GM19043 (cell line): Measurements from ENCODE around the gene THG1L.
"Not testable (repeated sequence)": the region's sequence is repeated elsewhere in the genome, so short reads cannot be mapped to it uniquely, and the experiment has no call there.

ENCODE experiments used
- ATAC-seq: cut with Tn5 transposase; IDR thresholded peaks from one replicate; pipeline ENCODE4 v1.9.1; 2021; ENCODE audit warnings: low read depth; ENCODE audit not compliant: unreplicated experiment

The THG1L gene

DNA sequence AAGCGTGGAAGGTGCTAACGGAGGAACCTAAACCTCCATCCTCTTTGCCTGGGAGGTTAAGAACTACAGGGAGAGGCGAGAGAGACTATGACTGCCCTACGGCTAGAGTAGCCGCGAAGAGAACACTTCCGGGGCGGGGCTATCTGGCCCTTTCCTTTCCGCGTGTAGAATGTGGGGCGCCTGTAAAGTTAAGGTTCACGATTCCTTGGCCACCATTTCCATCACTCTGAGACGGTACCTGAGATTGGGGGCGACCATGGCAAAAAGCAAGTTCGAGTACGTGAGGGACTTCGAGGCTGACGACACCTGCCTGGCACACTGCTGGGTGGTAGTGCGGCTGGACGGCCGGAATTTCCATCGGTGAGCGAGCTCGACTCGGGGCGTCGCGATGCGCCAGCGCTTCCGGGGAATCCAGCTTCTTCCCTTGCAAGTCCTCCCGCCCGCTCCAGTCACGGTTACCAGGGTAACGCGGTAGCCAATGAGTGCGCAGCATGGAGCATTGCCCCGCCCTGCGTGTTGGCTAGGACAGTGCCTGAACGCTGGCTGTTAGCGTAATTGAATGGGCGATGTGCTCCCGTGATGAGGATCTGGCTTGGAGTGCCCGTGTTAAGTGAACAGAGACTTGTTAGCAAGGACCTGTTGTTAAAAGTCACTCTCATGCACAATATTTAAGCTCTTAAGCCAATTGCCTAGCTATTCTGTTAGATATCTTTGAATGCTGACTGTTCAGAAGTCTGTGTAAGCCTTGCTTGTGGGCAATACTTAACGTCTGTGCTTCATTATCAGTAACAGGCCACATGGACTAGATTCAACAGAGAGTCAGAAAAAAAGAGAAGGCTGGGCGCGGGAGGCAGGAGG is at the start of gene THG1L:
TSS of gene THG1L (plus strand) at position 149 of the 858 bp plus-strand sequence. CDS start at position 170, 21 bp downstream.
- ATAC-seq: peak; percentile 88

DNA sequence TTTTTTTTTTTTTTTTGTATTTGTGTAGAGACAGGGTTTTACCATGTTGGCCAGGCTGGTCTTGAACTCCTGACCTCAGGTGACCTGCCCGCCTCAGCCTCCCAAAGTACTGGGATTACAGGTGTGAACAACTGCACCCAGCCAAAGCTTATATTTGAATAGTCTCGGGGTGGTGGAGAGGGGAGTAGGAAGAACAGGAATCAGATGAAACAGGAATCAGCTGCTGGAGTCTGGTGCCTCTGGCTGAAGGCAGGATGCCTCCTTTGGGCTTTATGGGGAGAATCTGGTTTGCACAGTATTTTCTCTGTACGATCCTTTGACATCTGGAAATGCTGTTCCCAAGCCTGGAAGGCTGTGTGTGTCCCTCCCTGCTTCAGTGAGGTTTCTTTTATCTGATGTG is 49.0 kb upstream of the THG1L start:
- no peak for ATAC-seq

DNA sequence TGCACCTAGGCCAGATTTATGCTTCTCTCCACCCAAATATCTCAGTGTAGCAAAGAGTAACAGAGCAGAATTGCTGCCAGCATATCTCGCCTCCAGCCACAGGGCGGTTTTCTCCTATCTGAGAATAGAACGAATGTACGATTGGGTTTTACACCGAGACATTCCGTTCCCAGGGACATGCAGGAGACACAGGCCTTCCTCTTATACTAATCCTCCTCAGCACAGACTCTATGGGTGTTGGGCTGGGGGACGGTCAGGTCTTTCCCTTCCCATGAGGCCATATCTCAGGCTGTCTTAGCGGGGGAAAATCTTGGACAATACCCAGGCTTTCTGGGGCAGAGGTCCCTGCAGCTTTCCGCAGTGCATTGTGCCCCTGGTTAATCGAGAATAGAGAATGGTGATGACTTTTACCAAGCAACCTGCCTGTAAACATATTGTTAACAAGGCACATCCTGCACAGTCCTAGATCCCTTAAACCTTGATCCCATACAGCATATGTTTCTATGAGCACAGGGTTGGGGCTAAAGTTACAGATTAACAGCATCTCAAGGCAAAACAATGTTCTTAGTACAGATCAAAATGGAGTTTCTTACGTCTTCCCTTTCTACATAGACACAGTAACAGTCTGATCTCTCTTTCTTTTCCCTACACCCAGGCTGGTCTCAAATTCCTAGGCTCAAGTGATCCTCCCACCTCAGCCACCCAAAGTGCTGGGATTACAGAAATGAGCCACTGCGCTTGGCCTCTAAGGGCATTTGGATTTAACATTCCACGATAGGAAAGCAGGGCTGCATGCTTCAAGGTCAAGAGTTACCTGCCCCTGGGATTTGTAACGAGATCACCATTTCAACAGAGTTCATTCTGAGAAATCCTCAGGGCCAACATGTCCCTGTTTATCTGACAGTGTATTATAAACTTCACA is 44.7 kb upstream of the THG1L start:
- ATAC-seq: not testable (repeated sequence)

DNA sequence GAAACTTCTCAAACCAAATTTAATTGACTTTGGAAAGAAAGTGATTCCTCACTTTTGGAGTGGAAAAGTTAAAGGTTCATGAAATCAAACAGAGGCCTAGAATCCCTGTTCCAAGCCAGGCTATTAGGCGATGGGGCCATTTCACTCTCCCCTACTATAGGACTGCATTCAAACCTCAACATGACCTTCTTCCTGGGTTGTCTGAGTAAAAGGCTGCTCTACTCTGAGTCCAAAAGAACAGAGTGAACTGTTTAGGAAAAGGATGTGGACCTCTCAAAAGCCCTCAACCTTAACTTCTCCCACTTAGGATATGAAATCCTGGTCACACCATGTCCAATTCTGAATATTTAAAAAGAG is 44.0 kb upstream of the THG1L start:
- no peak for ATAC-seq

DNA sequence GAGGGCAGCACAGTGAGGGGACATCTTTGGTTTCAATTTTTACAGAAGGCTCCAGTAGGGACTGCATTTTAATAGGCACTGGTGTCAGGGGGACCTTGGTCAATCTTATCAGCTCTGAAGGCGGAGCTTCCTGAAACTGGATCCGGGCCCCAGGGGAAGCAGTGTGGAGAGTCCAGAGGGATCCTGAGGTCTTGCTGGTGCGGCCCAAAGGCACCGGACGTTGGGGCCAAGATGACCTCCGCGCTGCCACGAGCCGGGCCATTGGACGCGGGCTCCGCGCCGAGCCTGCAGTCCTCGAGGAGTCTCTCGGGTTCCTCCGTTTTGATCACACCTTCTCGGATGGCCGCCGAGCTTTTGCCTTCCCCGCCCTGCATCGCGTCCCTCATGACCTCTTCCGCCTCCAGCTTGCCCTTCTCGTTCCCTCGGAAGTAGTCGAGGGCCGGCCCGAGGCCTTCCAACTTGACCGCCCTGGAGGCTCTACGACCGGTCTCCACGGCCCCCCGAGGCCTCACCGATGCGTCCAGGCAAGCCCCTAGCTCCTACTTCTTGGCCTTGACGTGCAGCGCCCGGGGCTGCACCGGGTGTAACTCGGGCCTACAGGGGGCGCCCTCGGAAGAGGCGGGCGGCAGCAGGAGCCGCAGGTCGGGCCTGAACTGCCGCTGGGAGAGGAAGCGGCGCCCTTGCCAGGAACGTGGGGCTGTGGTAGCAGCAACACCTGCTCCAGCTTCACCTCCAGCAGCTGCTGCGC is 41.1 kb upstream of the THG1L start:
- ATAC-seq: no peak

DNA sequence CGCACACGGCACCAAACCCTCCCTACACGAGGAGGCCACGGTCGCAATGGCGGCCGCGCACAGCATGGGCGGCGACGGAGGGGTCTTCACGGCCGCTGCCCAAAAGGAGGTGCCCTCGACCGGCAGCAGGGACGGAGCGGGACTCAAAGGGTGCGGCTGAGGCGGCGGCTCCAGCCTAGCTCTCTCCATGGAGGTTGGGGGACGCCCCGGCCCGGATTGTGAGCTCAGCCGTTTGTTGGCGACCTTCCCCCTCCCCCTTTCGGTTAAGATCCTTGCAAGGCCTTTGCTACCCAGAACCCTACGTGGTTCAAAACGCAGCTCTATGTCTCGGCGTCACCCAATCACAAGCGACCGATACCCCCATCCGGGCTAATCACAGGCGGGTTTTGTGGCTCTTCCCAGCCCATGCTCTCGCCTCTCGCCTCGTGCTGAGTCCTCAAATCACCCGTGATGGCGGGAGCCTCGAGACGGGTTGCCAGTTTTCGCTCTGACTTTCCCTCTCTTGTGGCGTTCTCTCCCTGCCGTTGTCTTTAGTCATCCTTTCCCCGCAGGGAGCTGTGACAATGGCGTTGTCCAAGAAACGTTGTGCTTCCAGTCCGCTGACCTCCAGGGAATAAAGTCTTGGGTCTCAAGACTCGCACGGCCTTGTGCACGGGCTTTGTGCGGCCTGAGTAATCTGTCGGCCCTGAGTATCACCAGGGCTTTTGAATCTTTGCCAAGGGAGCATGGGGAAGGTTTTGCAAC is 40.4 kb upstream of the THG1L start:
- ATAC-seq: no peak

DNA sequence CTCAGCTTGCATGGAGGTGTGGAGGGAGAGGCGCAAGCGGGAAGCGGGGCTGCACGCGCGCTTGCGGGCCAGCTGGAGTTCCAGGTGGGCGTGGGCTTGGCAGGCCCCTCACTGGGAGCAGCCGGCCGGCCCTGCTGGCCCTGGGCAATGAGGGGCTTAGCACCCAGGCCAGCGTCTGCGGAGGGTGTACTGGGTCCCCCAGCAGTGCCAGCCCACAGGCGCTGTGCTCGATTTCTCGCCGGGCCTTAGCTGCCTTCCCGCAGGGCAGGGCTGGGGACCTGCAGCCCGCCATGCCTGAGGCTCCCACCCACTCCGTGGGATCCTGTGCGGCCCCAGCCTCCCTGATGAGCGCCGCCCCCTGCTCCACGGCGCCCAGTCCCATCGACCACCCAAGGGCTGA is 37.4 kb upstream of the THG1L start:
- ATAC-seq: not testable (repeated sequence)

DNA sequence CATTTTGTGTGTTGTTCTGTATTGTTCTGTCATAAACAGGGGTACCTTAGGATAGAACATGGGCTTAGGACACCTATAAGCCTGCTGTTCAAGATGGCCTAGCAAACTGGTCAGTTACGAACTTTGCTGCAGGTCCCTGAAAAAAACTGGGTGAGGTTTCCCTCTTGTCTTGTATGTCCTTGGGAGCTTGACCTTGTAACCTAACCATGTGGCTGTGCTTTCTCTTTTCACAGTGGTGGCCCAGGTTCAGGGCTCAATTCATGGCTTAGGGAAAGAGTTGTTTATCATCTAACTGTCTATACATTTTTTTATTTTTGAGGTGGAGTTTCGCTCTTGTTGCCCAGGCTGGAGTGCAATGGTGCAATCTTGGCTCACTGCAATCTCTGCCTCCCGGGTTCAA is 35.1 kb upstream of the THG1L start:
- ATAC-seq: not testable (repeated sequence)

DNA sequence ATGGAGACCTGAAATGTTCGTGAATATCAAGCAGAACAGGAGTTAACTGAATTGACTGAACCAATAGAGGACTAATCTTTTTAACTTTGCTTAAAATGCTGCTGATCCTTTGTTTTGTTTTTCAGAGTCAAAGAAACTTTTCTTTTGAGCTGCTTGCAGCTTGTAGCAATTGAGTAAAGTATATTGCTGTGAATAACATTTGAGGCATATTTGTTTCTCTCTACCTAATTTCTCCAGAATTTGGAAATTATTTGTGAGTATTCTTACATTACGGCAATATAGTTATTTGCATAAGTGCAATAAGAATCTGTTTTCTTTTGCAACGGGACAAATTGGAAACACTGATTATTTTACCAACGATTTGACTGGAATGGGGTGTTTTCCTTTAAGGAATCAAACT is 32.5 kb upstream of the THG1L start:
- ATAC-seq: not testable (repeated sequence)

DNA sequence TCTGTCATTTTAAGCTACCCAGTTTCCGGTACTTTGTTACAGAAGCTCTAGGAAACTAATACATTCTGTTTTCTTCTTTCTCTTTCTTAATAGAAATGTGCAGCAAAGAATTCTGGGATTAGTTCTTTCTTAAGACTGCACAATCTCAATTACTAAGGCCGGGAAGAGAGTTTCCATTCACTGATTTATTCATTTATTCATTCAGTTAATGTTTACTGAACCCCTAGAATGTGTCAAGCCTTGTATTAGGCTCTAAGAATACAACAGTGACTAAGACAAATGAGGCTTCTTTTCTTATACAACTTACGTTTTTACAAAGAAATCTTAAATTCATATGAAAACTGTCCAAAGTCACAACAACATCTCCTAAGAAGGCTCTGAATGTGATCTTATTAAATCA is 27.5 kb upstream of the THG1L start:
- ATAC-seq: no peak

DNA sequence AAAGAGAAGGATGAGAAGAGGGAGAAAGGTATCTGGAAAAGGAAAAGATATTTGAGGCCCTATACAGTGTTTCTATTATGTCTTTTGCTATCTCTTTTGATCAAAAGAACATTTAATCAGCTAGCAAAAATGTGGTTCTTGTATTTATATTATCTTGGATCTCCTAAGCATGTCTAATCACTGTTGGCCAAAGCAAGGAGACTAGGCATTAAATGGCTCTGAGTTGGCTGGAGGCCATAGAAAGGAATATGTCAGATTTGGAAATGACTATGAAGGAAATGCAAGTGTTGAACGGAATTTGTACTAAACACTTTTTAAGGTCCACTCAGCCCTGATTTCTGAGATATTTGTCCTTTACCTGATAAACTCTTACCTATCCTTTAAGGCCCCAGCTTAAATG is 22.4 kb upstream of the THG1L start:
- ATAC-seq: no peak

DNA sequence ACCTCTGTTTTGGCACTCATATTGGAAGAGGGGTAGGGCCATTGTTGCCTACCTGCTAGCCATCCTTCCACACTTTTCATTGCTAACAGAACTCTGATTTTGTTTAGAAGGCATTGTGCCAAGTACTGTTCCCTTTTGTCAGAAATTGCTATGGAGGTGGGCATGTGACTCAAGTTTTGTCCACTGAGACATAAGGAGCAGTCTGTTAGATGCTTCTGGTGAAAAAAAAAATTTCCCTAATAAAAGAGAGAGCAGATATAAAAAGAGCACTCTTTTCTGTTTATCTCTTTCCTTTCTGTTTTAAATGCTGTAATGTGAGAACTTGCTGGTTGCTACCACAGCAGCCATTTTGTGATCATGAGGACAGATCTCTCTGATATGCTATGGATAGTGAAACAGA is 21.9 kb upstream of the THG1L start:
- ATAC-seq: no peak

DNA sequence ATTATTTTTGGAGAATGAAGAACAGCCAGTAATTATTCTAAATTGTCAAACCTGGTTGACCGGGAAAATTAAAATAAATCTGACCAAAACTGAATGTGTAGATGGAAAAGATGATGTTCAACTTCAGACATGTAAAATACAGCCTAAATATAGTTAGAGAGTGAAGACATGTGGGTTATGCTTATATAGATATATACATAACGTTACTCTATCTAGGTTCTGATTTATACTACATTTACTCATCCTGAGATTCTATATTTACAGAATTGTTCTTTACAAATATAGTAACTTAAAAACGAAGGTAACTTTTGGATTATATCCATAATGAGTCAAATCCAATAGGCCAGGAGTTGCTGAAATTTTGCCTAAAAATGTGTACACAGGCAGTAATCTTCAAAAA is 20.8 kb upstream of the THG1L start:
- ATAC-seq: no peak

DNA sequence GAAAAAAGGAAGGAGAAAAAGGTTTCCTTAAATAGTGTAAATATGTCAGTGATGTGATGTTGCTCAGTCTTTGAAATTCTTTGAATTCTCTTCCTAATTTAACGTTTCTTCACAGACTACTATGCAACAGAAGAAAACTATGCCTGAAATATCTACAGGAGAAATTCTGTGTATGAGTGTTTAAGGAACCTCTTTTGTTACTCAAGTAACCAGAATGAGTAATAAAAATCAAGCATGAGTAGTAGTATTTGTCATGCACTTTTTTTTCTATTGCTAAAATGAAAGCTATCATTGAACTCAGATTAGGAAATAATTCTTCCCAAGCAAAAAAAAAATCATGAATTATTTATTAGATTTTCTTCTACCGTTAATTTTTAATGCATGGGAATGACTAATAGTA is 20.3 kb upstream of the THG1L start:
- no peak for ATAC-seq

DNA sequence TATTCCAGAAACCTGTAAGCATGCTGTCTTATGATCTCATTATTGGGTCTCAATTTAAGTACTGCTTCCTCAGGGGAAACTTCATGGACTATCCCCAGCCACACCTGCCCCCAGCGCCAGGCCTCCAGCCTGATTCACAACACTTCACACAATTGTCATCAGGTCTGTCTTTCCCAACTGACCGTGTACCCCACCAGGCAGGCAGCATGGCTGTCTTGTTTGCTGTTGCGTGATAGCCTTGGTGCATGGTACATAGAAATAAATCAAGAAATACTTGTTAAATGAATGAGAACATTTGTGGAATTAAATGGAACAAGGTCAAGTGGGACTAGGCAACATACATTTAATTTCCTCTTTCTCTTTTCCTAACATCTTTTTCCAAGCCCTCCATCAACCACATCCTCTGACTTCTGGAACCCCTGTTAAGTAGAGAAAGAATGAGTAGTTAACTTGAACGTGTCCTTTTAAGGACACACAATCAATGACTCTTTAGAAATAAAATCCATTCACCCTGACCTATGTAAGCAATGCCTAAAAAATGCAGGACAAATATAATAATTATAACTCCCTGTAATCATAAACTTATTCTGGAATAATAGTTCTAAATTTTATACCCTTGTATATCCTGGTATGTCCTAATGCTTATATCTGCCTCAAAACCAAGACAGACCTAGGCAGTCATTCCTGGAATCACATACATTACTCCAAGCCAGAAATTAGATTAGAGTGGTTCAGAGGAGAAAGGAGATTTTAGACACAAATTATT is 17.2 kb upstream of the THG1L start:
- ATAC-seq: no peak

DNA sequence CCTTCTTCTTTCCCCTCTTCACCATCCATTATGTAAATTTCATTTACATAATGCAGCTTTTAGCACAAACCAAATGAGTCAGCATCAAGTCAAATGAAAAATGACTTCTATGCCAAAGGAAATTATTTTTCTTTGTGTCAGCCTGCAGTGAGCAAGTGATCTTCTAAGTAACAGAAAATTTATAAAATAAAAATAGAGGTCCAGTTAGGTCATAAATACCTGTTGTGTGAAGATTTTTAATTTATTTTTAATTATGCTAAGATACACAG is 16.7 kb upstream of the THG1L start:
- ATAC-seq: no peak

DNA sequence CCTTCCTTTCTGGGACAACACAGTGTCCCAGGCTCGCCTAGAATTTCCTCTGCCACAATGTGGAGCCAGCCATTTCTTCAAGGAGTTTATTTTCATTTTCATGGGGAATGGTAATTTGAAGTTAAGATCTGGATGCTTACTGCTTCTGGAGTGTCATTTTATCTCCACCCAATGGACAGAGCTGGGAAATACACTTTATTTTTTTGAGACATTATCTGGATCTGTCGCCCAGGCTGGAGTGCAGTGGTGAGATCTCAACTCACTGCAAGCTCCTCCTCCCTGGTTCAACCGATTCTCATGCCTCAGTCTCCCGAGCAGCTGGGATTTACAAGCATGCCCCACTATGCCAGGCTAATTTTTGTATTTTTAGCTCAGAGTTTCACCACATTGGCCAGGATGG is 12.7 kb upstream of the THG1L start:
- ATAC-seq: peak; percentile 79

DNA sequence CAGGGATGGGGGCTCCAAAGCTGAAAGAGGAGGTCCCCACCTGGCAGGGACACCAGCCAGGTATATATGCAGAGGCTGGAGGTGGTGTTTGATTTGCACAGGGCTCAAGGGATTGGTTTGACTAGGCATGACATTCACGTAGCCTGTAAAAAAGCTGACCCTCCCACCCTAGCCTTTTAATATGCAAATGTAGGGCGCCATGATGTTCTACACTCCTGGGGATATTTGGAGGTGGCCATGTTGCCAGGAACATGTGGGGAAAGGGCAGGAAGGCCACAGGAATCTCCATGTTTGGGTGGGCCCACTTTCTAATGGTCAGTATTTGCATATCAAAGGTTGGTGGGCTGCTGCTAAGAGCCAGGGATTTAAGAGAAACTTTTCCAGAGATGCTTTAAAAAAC is 12.0 kb upstream of the THG1L start:
- no peak for ATAC-seq

DNA sequence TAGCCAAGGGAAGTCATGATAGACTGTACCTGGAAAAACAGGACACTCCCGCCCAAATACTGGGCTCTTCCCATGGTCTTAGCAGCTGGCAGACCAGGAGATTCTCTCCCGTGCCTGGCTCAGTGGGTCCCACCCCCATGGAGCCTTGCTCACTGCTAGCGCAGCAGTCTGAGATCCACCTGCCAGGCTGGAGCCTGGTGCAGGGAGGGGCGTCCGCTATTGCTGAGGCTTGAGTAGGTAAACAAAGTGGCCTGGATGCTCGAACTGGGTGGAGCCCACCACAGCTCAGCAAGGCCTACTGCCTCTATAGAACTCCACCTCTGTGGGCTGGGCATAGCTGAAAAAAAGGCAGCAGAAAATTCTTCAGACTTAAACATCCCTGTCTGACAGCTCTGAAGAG is 10.1 kb upstream of the THG1L start:
- no peak for ATAC-seq

DNA sequence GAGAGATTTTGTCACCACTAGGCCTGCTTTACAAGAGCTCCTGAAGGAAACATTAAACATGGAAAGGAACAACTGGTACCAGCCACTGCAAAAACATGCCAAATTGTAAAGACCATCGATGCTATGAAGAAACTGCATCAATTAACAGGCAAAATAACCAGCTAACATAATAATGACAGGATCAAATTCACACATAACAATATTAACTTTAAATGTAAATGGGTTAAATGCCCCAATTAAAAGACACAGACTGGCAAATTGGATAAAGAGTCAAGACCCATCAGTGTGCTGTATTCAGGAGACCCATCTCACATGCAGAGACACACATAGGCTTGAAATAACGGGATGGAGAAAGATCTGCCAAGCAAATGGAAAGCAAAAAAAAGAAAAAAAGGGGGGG is 8.3 kb upstream of the THG1L start:
- not testable (repeated sequence) for ATAC-seq
